ENCODE data around the gene C15orf40. TPM values are rescaled to one million over a fixed set of nuclear protein-coding genes. Genes with fewer than 3 reads are reported as not detected.

The C15orf40 gene
- total and polyA plus RNA-seq, 7 donors: 9.1 to 26.1 (median 14.6) TPM

GRCh38 chr15:82999905-83000671 lies 11.4 kb downstream of the C15orf40 start:
- Histone ChIP-seq H3K4me1 (peaks cover 0 to 15% (median 9%) of the 10 kb centered on the region in 4 donors), H3K4me3 (peak overlapping the region in 3 of 4 donors; percentile 24 to 38 (median 24)), H3K27ac (peak overlapping the region in 3 of 4 donors; percentile 46 to 51 (median 49)), H3K36me3 (peaks cover 0 to 7% (median 2%) of the 10 kb centered on the region in 4 donors), H3K27me3 (no peaks in the 10 kb centered on the region), H3K9me3 (no peaks in the 10 kb centered on the region)
- 23 to 25% methylated on average over 6 of the region's 6 CpGs for WGBS, 2 donors
- TF ChIP-seq CTCF (IDR thresholded peaks at IDR 0.05): peak in 2 of 4 experiments; percentile 15 to 33
- no peak for TF ChIP-seq POLR2AphosphoS5 (IDR thresholded peaks at IDR 0.05)
- no peak for DNase-seq
- intact Hi-C loops (cut with DNase I): loop anchor here (5.0 kb wide), 1 partner anchor 153 kb away; no protein-coding TSS in a partner anchor

- TF ChIP-seq POLR2A (IDR thresholded peaks at IDR 0.05) (no peak), POLR2AphosphoS5 (IDR thresholded peaks at IDR 0.05) (no peak), CTCF (IDR thresholded peaks at IDR 0.05) (no peak), EP300 (IDR thresholded peaks at IDR 0.05) (no peak)
- H3K27ac ChIP-seq: no peak overlapping the region
- intact Hi-C loops (cut with DNase I): no loop called here
These were observed 12.0 kb downstream of the C15orf40 start for GRCh38 chr15:82999426-82999825.

GRCh38 chr15:82995938-82996337 lies 15.5 kb downstream of the C15orf40 start:
- intact Hi-C loops (cut with DNase I): no loop called here
- Histone ChIP-seq H3K4me3 (no peak overlapping the region), H3K27ac (no peak overlapping the region), H3K27me3 (no peaks in the 10 kb centered on the region), H3K4me1 (peaks cover 0 to 15% (median 9%) of the 10 kb centered on the region in 4 donors), H3K36me3 (peaks cover 0 to 10% (median 2%) of the 10 kb centered on the region in 4 donors), H3K9me3 (no peaks in the 10 kb centered on the region)
- no peak for DNase-seq
- 65 to 79% methylated on average over 3 of the region's 3 CpGs for WGBS, 2 donors
- TF ChIP-seq EP300 (IDR thresholded peaks at IDR 0.05): no peak
- TF ChIP-seq POLR2A (IDR thresholded peaks at IDR 0.05): no peak
- TF ChIP-seq CTCF (IDR thresholded peaks at IDR 0.05): no peak
- no peak for TF ChIP-seq POLR2AphosphoS5 (IDR thresholded peaks at IDR 0.05)

More at GRCh38 chr15:82999426-82999825, 12.0 kb downstream of the C15orf40 start:
- Histone ChIP-seq H3K4me3 (no peak overlapping the region), H3K9me3 (no peaks in the 10 kb centered on the region), H3K27me3 (no peaks in the 10 kb centered on the region), H3K4me1 (peaks cover 0 to 15% (median 9%) of the 10 kb centered on the region in 4 donors), H3K36me3 (peaks cover 0 to under 1% (median 0%) of the 10 kb centered on the region in 4 donors)
- DNase-seq: no peak
- WGBS, 2 donors: 89 to 93% methylated on average over 6 of the region's 6 CpGs

- no peak for DNase-seq
- intact Hi-C loops (cut with DNase I): no loop called here
- WGBS, 2 donors: 91 to 92% methylated on average over 2 of the region's 2 CpGs
These were observed 16.4 kb downstream of the C15orf40 start for GRCh38 chr15:82995076-82995475.

More at GRCh38 chr15:82995076-82995475, 16.4 kb downstream of the C15orf40 start:
- H3K4me3 ChIP-seq: no peak overlapping the region
- TF ChIP-seq EP300 (IDR thresholded peaks at IDR 0.05) (no peak), POLR2AphosphoS5 (IDR thresholded peaks at IDR 0.05) (no peak), CTCF (IDR thresholded peaks at IDR 0.05) (no peak), POLR2A (IDR thresholded peaks at IDR 0.05) (no peak)
- no peaks in the 10 kb centered on the region for H3K27me3 ChIP-seq
- no peak overlapping the region for H3K27ac ChIP-seq
- peaks cover 0 to 15% (median 2%) of the 10 kb centered on the region in 4 donors for H3K36me3 ChIP-seq
- H3K4me1 ChIP-seq: peaks cover 0 to 9% (median 7%) of the 10 kb centered on the region in 4 donors
- no peaks in the 10 kb centered on the region for H3K9me3 ChIP-seq
